ENCODE data around the gene ANKK1. TPM values are rescaled to one million over a fixed set of nuclear protein-coding genes. Genes with fewer than 3 reads are reported as not detected.

The ANKK1 gene
- total RNA-seq, 1 donor from 2014 or later = 0.29 TPM

DNA sequence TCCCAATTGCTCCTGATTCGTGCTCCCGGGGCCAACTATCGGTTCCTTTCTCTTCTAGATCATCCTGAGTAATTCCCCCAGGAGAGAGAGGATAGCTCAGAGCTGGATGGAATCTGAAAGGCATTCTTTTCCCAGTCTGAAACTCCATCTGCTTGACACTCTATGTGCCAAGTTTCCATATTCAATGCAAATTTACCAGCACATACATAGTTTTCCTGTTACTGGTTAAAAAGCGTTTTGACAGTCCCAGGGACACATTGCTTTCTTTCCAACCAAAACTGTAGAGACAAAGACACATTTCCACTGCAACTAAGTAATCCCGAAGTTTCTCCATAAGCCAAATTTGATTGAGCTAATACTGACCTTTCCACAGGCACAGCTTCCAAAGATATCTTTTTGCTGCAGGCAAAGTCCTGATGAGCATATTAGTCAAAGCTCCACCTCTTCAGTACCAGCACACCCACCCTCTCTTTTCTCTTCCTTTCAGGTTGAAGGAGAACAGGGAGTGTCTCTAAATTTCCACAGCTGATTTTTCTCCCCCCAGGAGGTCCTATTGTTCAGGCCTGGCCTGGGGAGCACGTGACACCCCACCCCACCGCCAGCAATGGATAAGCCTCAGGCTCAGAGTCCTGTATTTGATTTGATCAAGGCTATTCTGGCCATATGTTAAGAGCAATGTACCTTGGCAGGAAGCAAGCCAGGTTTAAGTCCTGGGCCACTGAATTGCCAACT is 9.7 kb upstream of the ANKK1 start:
- DNase-seq (ENCODE audit: low spot score) = no peak

GRCh38 chr11:113378692-113379091 is 8.9 kb upstream of the ANKK1 start:
- no peak for DNase-seq (ENCODE audit: low spot score)

DNA sequence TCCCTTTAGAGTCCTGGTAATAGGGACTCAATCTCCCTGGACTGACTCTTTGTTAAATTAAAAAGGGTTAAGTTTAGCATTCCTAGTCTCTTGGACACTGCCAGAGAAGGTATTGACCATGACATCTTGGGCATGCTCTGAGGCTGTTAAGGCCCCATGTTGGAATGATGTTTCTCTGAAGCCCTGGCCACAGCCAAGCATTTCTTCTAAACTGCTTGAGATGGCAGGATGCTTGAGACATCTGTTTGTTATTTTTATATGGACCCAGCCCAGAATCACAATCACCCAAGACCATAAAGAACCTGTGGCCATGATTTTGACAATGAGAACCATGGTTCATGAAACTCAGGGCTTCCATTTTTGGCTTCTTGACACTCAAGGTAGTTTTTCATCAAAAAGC is 5.5 kb upstream of the ANKK1 start:
- no peak for DNase-seq (ENCODE audit: low spot score)

GRCh38 chr11:113384551-113384950 is 3.0 kb upstream of the ANKK1 start:
- no peak for DNase-seq (ENCODE audit: low spot score)

GRCh38 chr11:113385749-113386148 is 1.8 kb upstream of the ANKK1 start:
- no peak for DNase-seq (ENCODE audit: low spot score)

DNA sequence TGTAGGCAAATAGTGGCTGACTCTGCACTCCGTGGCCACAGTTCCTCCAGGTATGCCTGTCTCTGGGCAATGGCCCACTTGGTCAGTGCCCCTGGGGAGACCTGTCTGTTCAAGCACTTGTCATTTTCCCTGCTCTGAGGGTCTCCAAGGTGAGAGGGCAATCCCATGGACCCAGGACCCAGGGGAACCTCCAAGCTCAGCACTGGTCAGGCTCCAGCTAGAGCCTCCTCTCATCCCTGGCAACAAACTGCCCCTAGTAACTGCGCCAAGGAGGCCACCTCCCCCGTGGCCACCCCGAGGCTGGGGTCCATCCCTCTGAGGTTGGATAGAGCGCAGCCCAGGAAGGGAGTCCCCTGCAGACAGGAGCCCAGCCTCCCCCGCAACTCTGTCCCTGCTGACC is 713 bp upstream of the ANKK1 start:
- DNase-seq (ENCODE audit: low spot score) = no peak

- DNase-seq (ENCODE audit: low spot score) = no peak
Observed at GRCh38 chr11:113389272-113389671, 1.7 kb downstream of the ANKK1 start.

- no peak for DNase-seq (ENCODE audit: low spot score)
Observed at GRCh38 chr11:113392236-113392921, 4.8 kb downstream of the ANKK1 start.

DNA sequence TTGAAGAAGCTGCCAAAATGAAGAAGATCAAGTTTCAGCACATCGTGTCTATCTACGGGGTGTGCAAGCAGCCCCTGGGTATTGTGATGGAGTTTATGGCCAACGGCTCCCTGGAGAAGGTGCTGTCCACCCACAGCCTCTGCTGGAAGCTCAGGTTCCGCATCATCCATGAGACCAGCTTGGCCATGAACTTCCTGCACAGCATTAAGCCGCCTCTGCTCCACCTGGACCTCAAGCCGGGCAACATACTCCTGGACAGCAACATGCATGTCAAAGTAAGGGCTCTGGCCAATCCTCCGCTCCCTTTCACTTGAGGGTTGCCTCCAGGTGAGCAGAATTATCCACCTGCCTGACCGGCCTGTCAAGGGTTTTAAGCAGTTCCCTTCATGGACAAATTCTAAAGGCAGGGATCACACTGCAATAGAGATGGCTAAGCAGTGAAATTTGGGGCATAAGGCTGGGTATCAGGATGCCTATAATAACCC is 6.0 kb downstream of the ANKK1 start:
- DNase-seq (ENCODE audit: low spot score) = no peak

- no peak for DNase-seq (ENCODE audit: low spot score)
Observed at GRCh38 chr11:113394919-113395318, 7.3 kb downstream of the ANKK1 start.

DNA sequence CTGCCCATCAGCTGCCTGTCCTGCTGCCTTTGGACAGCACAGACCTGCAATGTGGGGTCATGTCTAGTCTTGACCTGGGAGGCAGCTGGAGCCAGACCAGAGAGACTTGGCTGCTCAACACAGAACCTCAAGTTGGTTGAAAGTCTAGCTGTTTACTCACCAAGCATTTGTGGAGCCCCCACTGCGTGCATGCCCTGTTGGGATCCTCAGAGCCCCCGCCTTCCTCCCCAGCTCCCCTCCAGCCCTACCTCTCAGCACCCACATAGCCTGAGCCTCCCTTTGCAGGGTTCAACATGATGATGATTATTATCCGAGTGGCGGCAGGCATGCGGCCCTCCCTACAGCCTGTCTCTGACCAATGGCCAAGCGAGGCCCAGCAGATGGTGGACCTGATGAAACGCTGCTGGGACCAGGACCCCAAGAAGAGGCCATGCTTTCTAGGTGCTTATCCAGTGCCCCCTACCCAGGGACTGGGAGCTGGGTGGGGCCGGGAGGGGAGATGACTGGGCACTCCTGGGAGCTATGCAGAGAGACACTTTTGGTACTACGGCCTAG is 8.3 kb downstream of the ANKK1 start:
- no peak for DNase-seq (ENCODE audit: low spot score)

DNA sequence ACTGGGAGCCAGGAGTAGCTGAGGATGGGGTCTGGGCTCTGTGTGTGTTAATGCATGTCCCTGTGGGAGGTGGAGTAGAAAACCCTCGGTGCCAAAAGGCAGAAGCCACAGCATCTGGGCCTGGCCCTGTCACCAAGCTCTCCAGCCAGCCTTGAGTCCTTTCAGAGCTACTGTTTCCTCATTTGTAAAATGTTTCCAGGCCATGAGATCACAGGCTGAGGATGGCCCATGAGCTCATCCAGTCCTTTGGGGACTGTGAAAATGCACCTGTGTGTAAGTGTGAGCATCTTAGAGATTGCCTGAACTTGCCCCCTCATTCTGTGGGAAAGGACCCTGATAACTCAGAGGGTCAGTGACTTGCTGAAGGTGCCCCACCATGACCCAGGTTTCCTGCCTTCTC is 9.1 kb downstream of the ANKK1 start:
- no peak for DNase-seq (ENCODE audit: low spot score)

DNA sequence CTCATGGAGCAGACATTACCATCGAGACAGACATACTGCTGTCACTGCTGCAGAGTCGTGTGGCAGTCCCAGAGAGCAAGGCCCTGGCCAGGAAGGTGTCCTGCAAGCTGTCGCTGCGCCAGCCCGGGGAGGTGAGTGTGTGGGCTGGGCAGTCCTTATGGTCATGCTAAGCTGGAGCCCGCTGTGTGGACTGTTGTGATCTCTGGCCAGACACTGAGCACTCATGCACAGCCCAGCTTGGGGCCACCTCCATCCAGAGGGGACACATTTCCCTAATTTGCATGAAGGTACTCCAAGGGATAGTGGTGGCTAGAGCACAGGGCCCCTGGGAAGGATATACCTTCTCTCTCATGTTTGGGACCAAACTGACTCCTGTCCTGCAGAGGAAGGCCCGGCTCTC is 9.6 kb downstream of the ANKK1 start:
- no peak for DNase-seq (ENCODE audit: low spot score)

DNA sequence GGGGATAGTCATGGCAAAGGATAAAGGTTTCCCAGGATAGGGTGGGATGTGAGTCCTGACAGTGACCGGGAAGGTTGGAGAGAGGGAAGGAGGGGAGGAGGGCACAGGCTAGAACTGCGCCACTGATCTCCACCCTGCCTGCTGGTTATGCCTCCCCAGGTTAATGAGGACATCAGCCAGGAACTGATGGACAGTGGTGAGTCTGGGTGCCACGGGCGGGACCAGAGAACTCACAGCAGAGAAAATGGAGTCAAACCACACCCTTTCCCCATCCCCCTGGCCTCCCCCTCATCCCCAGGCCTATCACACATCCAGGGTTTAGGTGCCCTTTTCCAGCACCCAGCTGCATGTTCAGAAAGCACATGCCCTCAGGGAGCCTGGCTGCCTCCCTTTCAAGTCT is 10.2 kb downstream of the ANKK1 start:
- no peak for DNase-seq (ENCODE audit: low spot score)

DNA sequence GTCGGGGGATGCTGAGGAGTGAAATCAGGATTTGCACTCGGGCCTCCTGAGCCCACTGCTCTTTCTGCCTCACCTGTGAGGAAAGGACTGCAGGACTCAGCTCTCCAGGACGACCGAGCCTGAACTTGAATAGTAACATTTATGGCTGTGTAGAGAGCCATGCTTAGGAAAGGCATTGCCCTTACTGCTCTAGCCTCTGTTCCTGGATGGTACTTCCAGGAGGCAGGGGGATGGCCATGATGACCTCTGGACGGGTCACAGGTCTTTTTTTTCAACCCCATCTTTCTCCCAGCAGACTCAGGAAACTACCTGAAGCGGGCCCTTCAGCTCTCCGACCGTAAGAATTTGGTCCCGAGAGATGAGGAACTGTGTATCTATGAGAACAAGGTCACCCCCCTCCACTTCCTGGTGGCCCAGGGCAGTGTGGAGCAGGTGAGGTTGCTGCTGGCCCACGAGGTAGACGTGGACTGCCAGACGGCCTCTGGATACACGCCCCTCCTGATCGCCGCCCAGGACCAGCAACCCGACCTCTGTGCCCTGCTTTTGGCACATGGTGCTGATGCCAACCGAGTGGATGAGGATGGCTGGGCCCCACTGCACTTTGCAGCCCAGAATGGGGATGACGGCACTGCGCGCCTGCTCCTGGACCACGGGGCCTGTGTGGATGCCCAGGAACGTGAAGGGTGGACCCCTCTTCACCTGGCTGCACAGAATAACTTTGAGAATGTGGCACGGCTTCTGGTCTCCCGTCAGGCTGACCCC is 11.3 kb downstream of the ANKK1 start:
- no peak for DNase-seq (ENCODE audit: low spot score)

GRCh38 chr11:113400631-113401230 is 13.2 kb downstream of the ANKK1 start:
- no peak for DNase-seq (ENCODE audit: low spot score)

DNA sequence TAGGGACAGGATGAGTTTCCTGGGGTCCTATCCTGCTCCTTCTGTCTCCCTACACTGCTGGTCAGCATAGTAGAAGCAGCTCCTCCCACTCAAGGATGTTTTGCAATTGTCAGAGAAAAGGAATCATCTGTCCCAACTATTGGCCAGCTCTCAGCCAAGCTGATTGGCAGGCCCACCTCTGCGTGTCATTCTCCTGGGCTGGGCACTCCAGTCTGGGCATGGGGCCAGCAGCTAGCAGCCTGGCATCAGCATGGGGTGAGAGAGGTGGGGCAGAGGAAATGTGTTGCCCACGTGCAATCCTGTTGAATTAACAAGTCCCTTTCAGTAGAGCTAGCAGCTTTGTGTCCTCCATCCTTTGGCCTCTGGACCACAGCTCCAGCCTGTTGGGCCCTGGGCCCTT is 14.1 kb downstream of the ANKK1 start:
- DNase-seq (ENCODE audit: low spot score) = peak; percentile 82

DNA sequence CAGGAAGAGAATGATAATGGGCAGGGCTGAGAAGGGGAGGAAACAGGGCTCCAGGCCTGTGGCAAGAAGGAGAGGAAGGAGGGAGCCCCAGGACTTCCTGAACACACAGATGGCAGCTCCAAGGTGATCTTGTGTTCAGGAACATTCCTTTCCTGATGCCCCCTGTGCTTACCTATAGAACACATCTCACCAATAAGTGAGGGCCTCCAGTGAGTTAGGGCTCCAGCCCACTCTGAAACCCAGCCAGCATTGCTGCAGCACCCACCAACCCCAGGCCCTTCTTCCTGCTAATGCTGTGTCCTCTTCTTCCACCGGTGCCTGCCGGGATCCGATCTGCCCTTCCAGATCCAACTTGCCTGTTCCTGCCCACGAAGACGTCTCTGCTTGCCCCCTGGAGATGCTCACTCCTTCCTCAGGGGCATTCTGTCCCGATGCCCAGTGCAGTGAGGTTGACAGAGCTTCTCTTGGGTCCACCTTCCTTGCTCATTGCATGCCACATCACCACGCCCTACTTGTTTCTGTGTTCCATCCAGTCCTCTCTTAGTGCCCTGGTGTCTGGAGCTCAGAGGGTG is 17.4 kb downstream of the ANKK1 start:
- no peak for DNase-seq (ENCODE audit: low spot score)

- DNase-seq (ENCODE audit: low spot score) = no peak
Observed at GRCh38 chr11:113405724-113406478, 18.3 kb downstream of the ANKK1 start.

DNA sequence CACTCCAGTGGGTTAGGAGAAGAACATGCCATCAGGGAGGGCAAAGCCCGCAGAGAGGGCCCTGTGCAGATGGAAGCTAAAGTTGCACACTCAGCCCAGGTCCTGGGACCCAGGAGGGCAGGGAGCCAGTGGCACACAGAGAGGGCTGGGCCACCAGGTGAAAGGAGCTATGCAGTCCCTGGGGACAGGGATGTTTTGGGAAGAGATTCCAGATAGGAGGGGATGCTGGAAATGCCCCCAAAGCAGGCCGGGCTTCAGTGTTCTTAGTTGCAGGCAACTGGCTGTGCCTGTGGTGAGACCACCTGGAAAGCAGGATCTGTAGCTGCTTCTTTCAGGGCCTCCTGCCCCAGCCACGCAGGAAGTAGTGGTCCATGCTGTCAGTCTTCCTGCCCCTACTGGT is 19.6 kb downstream of the ANKK1 start:
- no peak for DNase-seq (ENCODE audit: low spot score)

DNA sequence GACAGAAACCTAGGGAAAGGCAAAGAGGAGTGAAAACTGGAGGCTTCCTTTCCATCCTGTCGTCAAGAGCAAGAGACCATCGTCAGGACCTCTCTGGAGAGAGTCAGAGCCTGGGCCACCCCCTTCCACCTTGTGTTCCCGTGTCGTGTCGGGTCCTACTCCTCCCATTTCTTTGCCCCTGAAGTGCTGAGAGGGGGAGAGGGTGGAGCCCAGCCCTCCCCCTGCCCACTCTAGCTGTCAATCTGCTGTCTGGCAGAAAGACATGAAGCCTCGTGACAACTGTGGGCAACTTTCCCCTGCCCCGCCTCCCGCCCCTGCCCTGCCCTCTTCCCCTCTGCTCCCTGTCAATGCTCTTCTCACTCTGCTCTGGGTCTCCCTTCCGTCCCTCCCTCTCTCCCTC is 20.6 kb downstream of the ANKK1 start:
- DNase-seq (ENCODE audit: low spot score) = no peak

Measured in mucosa of gallbladder (tissue), 1 donor.